ENCODE measurements around the gene NF2. TPM values are rescaled to one million over a fixed set of nuclear protein-coding genes. Genes with fewer than 3 reads are reported as not detected.

Gene NF2
- total RNA-seq, 3 donors from 2014 or later (not counting 1 experiment from before 2014, with no cell fraction given), result 32.4 to 43.8 (median 39.6) TPM

GRCh38 chr22:29569011-29569678 is 34.3 kb upstream of the NF2 start:
- WGBS (ENCODE audit: insufficient coverage), result 93% methylated on average over 7 of the region's 7 CpGs
- peaks cover 0 to 4% of the 10 kb centered on the region in 2 donors for H3K4me1 Mint-ChIP-seq
- ATAC-seq, result no peak
- no peak overlapping the region for H3K4me3 Mint-ChIP-seq
- Histone ChIP-seq H3K4me1 (ENCODE audit: control insufficient read depth, insufficient read depth, low read length) (no peaks in the 10 kb centered on the region), H3K36me3 (ENCODE audit: control insufficient read depth, insufficient read depth, low read length) (peaks cover 12% of the 10 kb centered on the region), H3K9me3 (ENCODE audit: control insufficient read depth, insufficient read depth, low read length) (no peaks in the 10 kb centered on the region), H3K4me3 (ENCODE audit: low read length) (no peak overlapping the region), H3K27ac (ENCODE audit: low read length) (no peak overlapping the region), H3K27me3 (ENCODE audit: control insufficient read depth, insufficient read depth, low read length) (no peaks in the 10 kb centered on the region)
- H3K9me3 Mint-ChIP-seq, result no peaks in the 10 kb centered on the region
- TF ChIP-seq CTCF (IDR thresholded peaks at IDR 0.05), result no peak
- DNase-seq, result no peak
- intact Hi-C loops (cut with micrococcal nuclease), result no loop called here
- H3K27ac Mint-ChIP-seq, result no peak overlapping the region
- no peaks in the 10 kb centered on the region for H3K27me3 Mint-ChIP-seq (ENCODE audit: low read depth in 2 of 2)
- H3K36me3 Mint-ChIP-seq, result no peaks in the 10 kb centered on the region

- H3K4me3 Mint-ChIP-seq, result no peak overlapping the region
- Histone ChIP-seq H3K27me3 (ENCODE audit: control insufficient read depth, insufficient read depth, low read length) (no peaks in the 10 kb centered on the region), H3K36me3 (ENCODE audit: control insufficient read depth, insufficient read depth, low read length) (peaks cover 10% of the 10 kb centered on the region), H3K27ac (ENCODE audit: low read length) (no peak overlapping the region), H3K9me3 (ENCODE audit: control insufficient read depth, insufficient read depth, low read length) (no peaks in the 10 kb centered on the region), H3K4me1 (ENCODE audit: control insufficient read depth, insufficient read depth, low read length) (no peaks in the 10 kb centered on the region), H3K4me3 (ENCODE audit: low read length) (no peak overlapping the region)
- TF ChIP-seq CTCF (IDR thresholded peaks at IDR 0.05), result no peak
- intact Hi-C loops (cut with micrococcal nuclease), result no loop called here
- ATAC-seq, result no peak
- 95% methylated on average over 7 of the region's 7 CpGs for WGBS (ENCODE audit: insufficient coverage)
- H3K27ac Mint-ChIP-seq, result no peak overlapping the region
- no peaks in the 10 kb centered on the region for H3K36me3 Mint-ChIP-seq
- no peaks in the 10 kb centered on the region for H3K27me3 Mint-ChIP-seq (ENCODE audit: low read depth in 2 of 2)
- H3K9me3 Mint-ChIP-seq, result no peaks in the 10 kb centered on the region
- peaks cover 0 to 4% of the 10 kb centered on the region in 2 donors for H3K4me1 Mint-ChIP-seq
- no peak for DNase-seq
Measured at GRCh38 chr22:29570456-29570855, 33.0 kb upstream of the NF2 start.

GRCh38 chr22:29570912-29571549 is 32.4 kb upstream of the NF2 start:
- Histone ChIP-seq H3K4me3 (ENCODE audit: low read length) (no peak overlapping the region), H3K27ac (ENCODE audit: low read length) (no peak overlapping the region), H3K27me3 (ENCODE audit: control insufficient read depth, insufficient read depth, low read length) (no peaks in the 10 kb centered on the region), H3K9me3 (ENCODE audit: control insufficient read depth, insufficient read depth, low read length) (no peaks in the 10 kb centered on the region), H3K36me3 (ENCODE audit: control insufficient read depth, insufficient read depth, low read length) (peaks cover 10% of the 10 kb centered on the region), H3K4me1 (ENCODE audit: control insufficient read depth, insufficient read depth, low read length) (no peaks in the 10 kb centered on the region)
- Mint-ChIP-seq H3K4me3 (no peak overlapping the region), H3K4me1 (peaks cover 0 to 4% of the 10 kb centered on the region in 2 donors), H3K27me3 (ENCODE audit: low read depth in 2 of 2) (no peaks in the 10 kb centered on the region), H3K27ac (no peak overlapping the region), H3K9me3 (no peaks in the 10 kb centered on the region), H3K36me3 (no peaks in the 10 kb centered on the region)
- DNase-seq (no peak), ATAC-seq (no peak)
- intact Hi-C loops (cut with micrococcal nuclease), result no loop called here
- no peak for TF ChIP-seq CTCF (IDR thresholded peaks at IDR 0.05)
- 85% methylated on average over 2 of the region's 2 CpGs for WGBS (ENCODE audit: insufficient coverage)

Data from natural killer cell (primary cell).